HG03571 (cell line): Measurements from ENCODE around the gene LEF1.
A peak's percentile ranks its signal among the peaks of the same experiment; 100 is the strongest.

Source experiments
- ATAC-seq: cut with Tn5 transposase; IDR thresholded peaks from one replicate; pipeline ENCODE4 v1.9.1; 2021; ENCODE audit not compliant: unreplicated experiment

The LEF1 gene

DNA sequence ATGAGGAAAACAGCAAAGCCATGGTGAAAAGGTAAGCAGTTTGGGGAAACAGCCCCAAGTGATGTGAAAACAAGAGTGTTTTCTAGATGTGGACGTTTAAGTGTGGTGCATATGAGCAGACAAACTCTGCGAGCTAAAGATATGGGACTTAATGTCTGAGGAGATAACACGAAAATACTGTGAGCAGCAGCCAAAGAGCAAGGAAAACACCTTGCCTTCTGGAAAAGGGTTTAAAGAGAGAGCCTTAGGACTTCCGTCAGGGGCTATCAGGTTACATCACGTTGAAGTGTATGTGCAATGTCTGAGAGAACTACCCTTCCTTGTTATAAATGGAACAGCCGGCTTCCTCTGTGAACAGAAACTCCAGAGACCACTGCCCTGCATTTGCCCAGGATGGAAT lies 54.2 kb downstream of the LEF1 start:
- ATAC-seq: no peak

DNA sequence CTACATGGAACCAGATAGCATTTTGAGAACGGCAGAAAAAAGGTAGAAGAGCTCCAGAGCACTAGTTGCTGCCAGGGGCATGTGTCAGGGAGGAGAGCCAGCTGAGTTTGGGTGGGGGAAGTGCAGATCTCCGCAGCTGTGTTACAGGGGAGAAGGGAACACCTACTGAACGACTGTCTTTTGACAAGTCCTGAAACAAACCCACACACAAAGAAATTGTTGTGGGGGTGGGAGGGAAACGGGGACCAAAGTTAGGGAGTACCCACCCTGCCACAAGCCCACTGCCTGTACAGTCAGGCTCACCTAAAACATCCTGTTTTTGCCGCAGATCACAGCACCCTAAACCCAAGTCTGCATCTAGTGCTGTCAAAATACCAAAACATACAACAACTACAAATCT lies 55.5 kb downstream of the LEF1 start:
- no peak for ATAC-seq

DNA sequence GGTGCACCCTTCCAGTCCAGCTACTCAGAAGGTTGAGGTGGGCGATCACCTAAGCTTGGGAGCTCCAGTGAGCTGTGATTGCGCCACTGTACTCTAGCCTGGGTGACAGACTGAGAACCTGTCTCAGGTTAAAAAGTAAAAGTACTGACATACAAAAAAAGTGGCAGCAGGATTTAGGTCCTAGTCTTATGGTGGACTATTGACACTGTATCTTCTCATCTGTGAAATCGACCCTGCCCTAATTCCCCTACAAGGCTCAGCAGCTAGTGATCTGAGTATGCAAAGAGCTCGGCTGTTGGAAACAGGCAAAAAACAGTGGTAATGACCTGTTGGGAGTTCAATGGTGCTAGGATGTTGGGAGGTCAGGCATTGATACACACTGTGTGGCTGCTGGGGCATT lies 57.0 kb downstream of the LEF1 start:
- no peak for ATAC-seq

DNA sequence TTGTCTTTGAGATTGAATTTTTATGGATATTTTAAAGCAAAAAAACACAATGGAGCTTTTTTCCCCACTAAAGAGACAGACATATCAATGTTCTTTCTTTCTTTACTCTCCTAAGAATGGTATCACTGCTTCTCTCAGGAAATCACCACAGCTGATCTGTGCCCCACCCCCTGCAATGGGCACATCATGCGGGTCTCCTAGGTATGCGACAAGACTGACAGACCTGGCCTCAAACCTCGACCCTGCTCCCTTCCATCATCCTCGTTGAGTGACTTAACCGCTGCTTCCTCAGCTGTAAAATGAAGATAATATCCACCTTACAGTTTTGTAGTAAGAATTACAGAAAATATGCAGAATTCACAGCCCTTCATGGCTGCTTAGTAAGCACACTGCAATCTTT lies 58.3 kb downstream of the LEF1 start:
- ATAC-seq: no peak

DNA sequence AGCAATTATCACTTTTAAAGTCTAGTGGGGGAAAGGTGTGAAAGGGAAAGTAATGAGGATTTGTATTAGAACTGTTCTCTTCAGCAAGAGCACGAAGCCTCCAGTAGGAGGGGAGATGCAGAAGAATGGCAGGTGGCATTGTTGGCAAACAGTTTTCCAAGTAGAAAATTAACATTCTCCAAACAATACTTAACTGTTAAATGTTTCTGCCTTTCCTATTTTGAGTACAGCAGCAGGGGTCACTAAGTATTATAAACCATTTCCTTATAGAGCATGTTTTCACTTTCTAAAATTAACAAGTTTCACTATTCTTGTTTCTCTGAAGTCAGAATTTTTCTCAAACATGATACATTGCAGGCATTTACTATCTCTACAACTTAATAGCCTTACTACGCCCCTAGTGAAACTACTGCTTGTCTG lies 58.7 kb downstream of the LEF1 start:
- ATAC-seq: peak; percentile 95

DNA sequence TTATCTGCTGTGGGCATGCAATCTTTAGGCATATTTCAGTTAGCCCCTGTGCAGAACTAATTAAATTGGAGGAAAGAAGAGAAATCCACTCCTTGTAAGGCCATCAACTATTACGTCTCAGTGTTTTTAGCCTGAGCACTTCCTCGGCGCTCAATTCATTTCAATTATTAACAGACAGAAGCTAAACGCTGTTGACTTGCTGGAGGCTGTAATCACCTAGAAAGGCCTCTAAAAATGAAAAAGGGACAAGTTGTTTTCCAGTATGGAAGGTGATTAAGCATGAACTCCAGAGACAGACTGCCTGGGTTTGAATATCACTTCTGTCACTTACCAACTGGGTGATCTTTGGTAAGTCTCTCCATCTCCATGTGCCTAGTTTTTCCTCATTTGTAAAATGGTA lies 59.6 kb downstream of the LEF1 start:
- ATAC-seq: no peak

DNA sequence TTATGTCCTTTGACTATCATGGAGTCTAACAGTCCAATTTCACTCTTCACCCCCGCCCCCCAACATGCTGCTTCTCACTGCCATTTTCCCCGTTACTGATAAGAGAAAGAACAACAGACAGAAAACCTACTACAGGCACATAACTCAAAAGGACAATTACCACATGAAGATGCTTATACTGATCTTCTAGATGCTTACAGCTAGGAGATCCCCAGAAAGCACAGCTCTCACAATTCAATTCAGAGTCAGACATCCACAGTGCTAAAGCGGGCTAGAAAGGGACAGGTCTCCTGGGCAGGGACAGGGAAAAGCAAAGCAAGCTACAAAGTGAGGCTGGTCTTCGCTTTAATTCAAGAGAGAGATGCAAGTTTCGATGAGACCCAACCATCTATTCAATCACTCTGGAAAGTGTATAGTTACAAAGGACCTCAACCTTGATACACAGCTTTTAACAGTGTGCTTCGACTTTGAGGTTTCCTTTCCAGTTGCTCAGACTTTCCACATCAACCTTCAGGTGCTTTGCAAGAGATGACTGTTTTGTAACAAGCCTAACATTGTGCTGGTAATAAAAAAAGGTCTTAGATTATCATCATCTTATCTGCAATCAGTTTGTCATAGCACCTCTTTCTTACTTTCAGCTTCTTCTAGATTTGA lies 60.9 kb downstream of the LEF1 start:
- ATAC-seq: no peak

DNA sequence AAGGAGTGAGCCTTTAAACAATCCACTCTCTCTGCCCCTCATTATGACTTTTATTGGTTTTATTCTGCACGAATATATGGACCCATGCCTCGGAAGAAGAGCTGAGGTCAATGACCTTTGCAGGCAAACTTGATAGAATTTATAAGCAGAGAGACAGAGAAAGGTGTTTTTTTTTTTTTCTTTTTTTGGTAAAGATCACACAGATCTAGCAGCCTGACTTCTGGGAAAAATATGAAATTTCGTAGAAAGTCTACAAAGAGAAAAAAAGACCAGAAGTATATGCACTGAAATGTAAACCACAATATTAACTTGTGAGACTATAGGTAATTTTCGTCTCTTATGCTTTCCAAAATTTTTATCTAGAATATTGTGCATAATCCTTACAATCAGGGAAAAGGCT lies 61.6 kb downstream of the LEF1 start:
- ATAC-seq: no peak

DNA sequence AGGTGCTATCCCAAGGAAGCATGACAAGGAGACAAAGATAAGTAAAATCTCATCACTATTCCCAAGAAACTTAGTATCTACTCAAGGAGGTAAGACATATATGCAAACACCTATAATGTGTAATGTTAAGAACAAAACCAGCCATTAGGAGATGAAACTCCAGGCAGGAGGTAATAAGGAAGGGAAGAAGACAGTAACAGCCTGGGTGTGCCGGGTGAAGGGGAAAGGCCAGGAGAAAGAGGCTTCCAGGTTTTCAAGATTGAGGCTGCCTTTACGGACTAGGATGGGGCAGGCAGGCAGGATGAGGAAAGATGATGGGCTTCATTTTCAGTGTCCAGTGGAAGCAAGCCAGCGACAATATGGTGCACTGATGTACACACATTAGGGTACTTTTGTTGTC lies 62.5 kb downstream of the LEF1 start:
- no peak for ATAC-seq

DNA sequence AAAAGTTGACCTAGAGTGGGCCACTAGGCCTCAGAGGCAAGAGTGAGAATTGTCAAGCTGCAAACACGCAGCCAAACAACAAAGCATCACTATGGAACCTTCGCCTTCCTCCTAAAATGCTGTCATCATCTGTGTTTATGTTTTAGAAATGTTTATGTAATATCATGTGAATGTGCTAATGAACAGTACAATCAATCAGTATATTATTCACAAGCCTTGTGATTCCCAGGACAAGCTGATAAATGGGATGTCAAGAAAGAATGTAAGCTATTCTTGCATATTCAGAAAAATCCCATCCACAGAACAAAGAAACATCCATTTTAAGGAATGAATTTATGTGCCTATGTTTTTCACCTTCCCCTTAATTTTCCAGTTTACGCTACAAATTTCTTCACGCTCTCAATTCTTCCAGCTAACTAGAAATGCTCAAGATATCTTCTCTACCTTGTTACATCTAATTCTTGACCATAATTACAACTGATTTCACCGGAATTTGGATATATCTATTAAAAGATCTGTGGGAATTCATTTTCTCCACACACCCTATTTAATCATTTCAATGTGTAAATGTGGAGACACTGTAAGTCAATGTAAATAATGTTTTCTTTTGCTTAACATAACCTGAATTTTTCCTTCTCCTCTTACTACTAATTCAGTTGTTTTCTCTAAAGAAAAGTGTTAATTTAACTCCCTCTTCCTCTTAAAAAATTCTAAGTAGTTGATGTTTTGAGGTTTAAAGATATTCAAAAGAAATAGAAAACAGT lies 65.5 kb downstream of the LEF1 start:
- ATAC-seq: no peak

DNA sequence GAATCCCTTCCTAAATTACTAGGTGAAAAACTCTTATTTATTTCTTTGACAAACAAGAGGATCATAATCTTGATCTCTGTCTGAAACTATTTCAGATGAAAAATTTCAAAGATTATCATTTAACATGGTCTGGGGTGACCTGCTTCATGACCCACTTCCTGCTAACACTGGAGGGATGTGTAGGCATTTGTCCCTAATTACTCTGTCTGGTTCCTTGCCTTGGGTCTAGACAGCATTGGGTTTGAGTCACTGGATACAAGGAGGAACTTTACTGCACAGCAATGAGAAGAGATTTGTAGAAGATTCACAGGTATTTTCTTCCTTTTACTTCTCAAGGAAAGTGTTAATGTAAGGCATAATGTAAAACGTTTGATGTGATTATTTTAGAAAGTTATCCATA lies 67.9 kb downstream of the LEF1 start:
- no peak for ATAC-seq

DNA sequence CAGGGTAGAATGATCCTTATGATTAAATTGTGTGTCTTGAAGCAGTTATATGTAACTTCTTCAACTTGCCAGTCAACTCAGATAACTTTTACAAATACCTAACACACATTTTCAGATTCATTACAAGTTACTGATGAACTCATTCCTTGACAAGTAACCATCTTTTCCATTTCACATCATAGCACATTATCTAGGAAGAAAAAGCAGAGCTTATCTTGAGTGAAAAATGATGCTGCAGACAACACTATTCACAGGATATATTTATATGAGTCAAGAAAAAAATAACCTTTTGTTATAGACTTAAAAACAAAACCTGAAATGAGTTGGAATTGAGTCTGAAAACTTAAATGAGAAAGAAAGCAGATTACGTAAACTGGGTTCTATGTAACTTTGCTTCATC lies 68.9 kb downstream of the LEF1 start:
- no peak for ATAC-seq

DNA sequence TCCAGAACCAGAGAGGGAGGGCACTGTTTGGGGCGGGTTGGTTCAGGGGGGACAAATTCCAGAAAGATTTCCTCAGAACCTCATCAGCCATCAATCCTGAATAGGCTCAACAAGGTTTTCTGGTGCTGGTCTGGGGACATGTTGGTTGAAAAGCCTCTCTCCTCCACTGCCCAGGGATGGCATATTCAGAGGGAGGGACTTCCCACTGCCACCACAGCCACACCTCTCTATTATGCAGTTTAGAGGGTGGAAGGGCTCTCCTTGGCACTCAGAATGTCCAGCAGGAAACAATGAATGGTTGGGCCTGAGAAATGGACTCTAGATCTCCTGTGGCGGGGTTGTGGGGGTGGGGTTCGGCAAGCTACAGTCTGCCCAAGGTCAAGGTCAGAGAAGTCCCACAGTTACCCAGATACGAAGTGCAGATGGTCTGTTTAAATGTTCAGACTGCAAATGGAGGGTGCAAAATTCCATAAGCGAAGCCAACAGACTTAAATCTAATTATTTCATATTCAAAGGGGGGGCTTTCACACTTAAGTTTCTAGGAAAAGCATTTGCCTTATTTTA lies 70.7 kb downstream of the LEF1 start:
- no peak for ATAC-seq

DNA sequence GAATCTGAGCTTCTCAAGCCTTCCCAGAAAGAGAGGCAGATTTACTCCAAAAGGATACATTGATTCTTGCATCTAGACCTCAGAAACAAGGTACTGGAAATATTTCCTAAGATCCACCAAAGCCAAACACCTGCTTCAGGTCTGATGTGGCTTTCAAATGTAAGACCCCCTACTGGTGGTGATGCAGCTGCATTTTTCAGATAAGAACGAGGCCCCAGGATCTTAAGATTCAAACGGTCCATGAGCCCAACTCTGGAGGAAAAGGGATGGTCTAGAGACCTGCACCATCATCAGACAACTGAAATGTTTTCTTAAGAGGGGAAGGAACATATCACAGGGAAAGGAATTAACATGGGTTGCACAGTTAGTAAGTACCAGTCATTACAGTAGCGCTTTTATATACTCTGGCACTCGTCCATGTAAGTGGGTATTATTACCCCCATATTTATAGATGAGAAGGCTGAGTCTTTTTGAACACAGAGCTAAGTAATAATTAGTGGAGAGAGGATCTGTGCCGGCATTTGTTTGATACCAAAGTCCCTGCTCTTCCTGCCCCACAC lies 73.7 kb downstream of the LEF1 start:
- ATAC-seq: no peak

DNA sequence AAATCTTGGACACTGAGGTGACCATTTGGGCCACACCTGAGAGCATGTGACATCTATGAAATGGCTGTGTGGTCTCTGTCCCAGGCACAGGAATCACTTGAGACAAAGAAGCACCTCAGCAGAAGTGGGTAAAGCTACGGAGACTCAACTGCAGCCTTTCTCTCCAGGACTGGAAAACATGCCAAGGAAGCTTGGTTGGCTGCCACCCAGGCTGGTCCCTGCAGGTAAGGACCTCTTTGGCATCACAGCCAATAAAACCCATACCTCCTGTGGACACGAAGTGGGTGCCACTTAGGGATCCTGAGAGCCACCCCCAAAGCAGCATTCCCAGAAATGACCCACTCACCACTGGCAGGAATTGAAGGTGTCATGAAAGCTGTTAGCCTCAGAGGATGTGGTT lies 74.6 kb downstream of the LEF1 start:
- ATAC-seq: no peak

DNA sequence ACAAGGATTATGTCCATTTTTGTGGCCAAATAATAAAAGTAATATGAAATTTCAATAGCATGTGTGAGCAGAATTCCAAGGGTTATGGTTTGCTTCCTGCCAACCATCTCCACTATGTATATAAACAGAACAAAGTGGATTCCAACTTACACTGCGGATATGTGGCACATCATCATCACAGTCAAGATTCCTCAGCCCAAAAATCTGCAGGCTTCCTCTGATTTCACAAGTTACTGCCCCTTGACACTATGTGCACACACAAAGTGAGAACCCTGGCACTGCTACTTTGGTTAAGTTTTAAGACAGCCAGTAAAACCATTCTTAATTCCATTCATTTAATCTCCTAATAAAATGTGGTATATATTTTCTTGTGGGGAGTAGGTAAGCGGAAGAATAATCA lies 76.4 kb downstream of the LEF1 start:
- no peak for ATAC-seq

DNA sequence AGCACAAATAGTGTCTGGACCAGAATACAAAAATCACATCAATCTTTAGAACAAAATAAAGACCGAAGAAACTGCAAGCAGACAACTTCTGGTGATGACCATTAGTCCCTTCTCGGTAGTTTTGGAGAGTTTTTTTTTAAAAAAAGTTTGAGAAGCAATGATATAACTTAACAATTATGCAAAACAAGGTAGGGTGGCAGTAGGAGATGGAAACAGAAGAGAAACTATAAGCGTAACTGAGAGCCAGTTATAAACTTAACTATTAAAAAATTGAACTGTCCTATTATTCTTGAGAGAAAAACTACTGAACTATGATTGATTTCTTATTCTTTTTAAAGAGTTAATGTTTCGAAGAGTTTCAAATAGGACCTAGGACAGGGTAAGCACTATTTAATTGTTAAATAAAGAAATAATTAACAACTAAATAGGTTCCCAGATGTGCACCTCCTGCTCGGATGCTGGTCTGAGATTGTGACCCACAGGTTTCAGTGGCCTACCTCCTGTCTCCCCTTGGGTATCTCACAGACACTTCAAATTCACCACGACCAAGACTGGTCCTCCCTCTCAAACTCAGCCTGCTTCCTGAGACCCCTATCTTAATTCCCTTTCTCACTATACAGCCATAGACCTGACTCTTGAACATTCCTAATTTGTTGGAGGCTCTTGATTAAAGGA lies 81.3 kb downstream of the LEF1 start:
- no peak for ATAC-seq

DNA sequence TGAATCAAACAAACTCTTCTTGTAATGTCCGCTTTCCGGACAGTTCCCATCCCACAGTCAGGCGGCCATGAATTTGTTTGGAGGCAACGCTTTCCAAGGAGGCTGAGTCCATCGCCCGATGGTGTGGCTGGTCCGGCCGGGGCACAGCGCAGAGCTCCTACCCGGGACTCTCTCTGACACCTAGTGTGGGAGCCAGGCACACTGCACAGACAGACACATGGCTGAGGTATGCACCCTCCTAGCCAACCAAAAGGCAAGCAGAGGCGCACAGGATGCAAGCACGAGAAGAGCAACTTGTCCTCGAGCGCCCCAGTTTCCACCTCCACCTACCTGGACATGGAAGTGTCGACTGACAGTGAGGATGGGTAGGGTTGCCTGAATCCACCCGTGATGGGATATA lies 87.5 kb downstream of the LEF1 start:
- no peak for ATAC-seq

DNA sequence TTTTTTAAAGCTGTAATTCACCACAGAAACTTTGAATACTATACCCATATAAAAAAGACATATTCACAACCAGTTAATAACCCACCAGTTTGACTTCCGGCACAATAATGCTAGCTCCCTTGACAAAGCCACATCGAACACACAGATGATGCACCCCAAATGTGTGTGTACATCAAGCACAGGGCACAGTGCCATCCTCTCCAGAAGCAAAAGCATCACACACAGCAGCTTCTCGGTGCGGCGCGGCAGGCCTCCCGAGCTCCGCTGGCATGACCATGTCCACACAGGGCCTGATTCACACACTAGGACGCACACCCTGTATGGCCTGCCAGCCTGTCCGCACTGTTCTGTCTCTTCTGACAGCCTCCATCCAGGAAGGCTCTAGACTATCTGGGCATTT lies 88.0 kb downstream of the LEF1 start:
- ATAC-seq: no peak

DNA sequence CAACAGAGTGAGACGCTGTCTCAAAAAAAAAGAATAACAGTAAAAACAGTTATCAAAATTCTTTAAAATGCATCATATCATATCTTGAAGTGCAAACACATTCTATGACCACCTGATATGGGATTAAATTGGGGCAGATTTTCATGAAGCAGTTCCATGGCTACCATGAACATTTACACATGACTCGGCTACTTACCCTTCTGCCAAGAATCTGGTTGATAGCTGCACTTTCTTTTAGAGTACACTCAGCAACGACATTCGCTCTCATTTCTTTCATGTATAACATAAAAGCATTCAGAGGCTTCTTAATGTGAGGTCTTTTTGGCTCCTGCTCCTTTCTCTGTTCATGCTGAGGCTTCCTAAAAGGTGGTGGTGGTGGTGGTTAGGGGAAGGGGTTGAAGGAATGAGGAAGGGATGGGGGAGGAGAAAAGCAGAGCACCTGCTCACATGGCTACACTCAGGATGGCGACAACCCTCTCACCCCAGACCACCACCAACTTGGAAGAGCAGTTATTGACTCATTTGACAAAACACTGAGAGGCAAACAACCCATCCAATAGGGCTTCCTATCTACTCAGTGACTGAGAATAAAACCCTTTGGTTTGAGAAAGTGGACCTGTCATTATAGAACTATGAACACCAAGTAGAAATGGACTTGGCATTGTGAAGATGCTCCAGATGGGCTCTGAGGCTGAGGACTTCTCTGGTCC lies 90.6 kb downstream of the LEF1 start:
- ATAC-seq: no peak

DNA sequence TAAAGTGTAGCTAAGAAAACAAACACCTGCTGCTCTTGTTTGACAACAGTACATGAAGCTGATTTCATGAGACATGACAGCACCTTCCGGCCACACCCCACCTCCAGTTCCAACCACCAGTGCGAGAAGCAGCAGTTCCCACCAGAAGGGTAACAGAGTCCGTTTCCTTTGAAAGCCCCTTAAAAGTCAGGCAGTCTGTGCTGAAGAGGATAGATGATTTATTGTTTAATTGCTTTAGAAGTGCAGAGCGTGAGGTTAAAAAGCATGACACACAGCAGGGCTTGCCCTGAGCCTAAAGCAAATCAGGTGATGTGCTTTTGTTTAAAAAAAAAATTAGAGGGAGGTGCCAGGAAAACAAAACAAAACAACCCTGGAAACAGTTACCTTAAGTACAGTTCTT lies 96.4 kb downstream of the LEF1 start:
- no peak for ATAC-seq
